Testis (tissue), 2 donors: Measurements from ENCODE around the gene ORC5.

Experiments
- CTCF ChIP-seq, 3 experiments: fragments of 450-650 bp in 2 of 3; fragments of 200-600 bp in 1 of 3; sonication (generic) in 1 of 3; IDR thresholded peaks; one replicate each; pipeline ENCODE4 v1.5.1; 2016 to 2019; ENCODE audit warnings: antibody characterized with exemption in 3 of 3, mild to moderate bottlenecking in 2 of 3, moderate library complexity in 1 of 3
- POLR2A ChIP-seq: fragments of 450-650 bp; IDR thresholded peaks from one replicate; pipeline ENCODE4 v1.6.1; 2017; ENCODE audit warnings: antibody characterized with exemption, mild to moderate bottlenecking, moderate library complexity

DNA sequence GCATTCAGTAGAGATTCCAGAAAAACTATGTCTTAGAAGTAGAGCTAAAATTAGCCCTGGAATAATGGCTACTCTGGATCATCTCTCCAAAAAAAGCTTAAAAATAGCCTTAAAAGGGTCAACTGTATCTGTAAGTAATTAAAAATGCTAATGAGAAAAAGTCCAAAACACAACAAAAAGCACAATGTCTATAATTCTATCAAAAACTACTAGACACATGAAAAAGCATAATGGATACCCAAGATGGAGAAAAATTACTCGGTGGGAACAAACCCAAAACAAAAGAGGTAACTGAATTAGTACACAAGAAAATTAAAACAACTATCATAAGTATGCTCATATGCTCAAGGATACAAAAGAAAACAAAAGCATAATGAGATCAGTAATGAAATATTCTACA, 15.4 kb downstream of the ORC5 start:
- TF ChIP-seq CTCF (IDR thresholded peaks at IDR 0.05) (no peak), POLR2A (no peak)
